ENCODE data around the gene SORCS1.

DNA sequence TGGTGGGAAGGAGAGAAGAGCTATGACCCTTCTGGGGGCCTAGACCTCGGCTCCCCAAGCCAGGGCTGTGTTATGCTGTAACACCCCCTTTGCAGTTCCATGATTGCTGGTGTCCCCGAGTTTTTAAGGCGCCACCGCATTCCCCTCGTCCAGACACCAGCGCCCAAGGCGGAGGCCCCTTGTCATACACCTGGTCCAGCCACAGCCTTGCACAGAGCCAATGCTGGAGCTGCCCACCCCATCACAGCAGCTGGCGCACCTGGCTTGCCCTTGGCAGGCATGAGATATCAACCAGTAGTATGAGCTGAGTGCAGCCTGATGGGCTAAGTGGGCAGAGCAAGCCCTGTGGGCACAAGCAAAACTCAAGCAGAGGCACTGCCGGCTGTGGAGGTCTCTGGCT is 209.4 kb downstream of the SORCS1 start:
- TF ChIP-seq, protein P1, sequence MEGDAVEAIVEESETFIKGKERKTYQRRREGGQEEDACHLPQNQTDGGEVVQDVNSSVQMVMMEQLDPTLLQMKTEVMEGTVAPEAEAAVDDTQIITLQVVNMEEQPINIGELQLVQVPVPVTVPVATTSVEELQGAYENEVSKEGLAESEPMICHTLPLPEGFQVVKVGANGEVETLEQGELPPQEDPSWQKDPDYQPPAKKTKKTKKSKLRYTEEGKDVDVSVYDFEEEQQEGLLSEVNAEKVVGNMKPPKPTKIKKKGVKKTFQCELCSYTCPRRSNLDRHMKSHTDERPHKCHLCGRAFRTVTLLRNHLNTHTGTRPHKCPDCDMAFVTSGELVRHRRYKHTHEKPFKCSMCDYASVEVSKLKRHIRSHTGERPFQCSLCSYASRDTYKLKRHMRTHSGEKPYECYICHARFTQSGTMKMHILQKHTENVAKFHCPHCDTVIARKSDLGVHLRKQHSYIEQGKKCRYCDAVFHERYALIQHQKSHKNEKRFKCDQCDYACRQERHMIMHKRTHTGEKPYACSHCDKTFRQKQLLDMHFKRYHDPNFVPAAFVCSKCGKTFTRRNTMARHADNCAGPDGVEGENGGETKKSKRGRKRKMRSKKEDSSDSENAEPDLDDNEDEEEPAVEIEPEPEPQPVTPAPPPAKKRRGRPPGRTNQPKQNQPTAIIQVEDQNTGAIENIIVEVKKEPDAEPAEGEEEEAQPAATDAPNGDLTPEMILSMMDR (IDR thresholded peaks at IDR 0.05; ENCODE audit: low read length): no peak
- no peak for TF ChIP-seq EZH2phosphoT487 (IDR thresholded peaks at IDR 0.05; ENCODE audit: low read length)
